K562 (cell line): Measurements from ENCODE around the gene CRYBA1. TPM values are rescaled to one million over a fixed set of nuclear protein-coding genes. Genes with fewer than 3 reads are reported as not detected.

Experiments
- ARID2 ChIP-seq: fragments of 450-650 bp; IDR thresholded peaks from 2 replicates; pipeline ENCODE4 v1.6.1; 2017; ENCODE audit warnings: antibody characterized with exemption, mild to moderate bottlenecking
- ELF4 ChIP-seq: fragments of 450-650 bp; formaldehyde crosslinking; IDR thresholded peaks from 2 replicates; pipeline ENCODE4 v1.4.0; 2022; ENCODE audit warnings: missing genetic modification characterization
- FUS ChIP-seq: fragments of 200-400 bp; formaldehyde crosslinking; optimal IDR thresholded peaks from 2 replicates; pipeline ENCODE3; 2017; ENCODE audit warnings: low read depth, low read length
- GABPA ChIP-seq: fragments of 200-800 bp; sonication (Bioruptor generic); conservative IDR thresholded peaks from 2 replicates; pipeline ENCODE4 v1.6.1; 2016; ENCODE audit warnings: low read depth, missing genetic modification characterization, missing compliant biosample characterization
- KDM2B ChIP-seq: fragments of 250-450 bp; sonication (Bioruptor Pico); IDR thresholded peaks from 2 replicates; pipeline ENCODE4 v1.8.0; 2021; ENCODE audit warnings: mild to moderate bottlenecking, moderate library complexity
- NCOR1 ChIP-seq: fragments of 450-650 bp; IDR thresholded peaks from 2 replicates; pipeline ENCODE4 v1.6.1; 2016; ENCODE audit warnings: mild to moderate bottlenecking, moderate library complexity
- NFATC3 ChIP-seq: fragments of 450-650 bp; IDR thresholded peaks from 2 replicates; pipeline ENCODE4 v1.6.1; 2017; ENCODE audit warnings: mild to moderate bottlenecking
- PCBP2 ChIP-seq: fragments of 200-400 bp; formaldehyde crosslinking; IDR thresholded peaks from 2 replicates; pipeline ENCODE4 v1.6.1; 2018; ENCODE audit warnings: low read length, low read depth, mild to moderate bottlenecking, moderate library complexity; ENCODE audit not compliant: poor library complexity, severe bottlenecking
- POLR2B ChIP-seq: fragments of 450-650 bp; IDR thresholded peaks from 2 replicates; pipeline ENCODE4 v1.6.1; 2018; ENCODE audit warnings: low read depth; ENCODE audit not compliant: partially characterized antibody
- RAD21 ChIP-seq, 2 experiments: fragments of 250-450 bp in 1 of 2; fragments of 450-650 bp in 1 of 2; sonication (Bioruptor Pico) in 1 of 2; formaldehyde crosslinking in 1 of 2; IDR thresholded peaks in 1 of 2; conservative IDR thresholded peaks in 1 of 2; 2 replicates each; pipeline versions ENCODE4 v1.4.0 to v1.8.0; 2020 to 2022; ENCODE audit warnings: mild to moderate bottlenecking in 2 of 2, moderate library complexity in 1 of 2
- TAF9B ChIP-seq: fragments of 450-650 bp; IDR thresholded peaks from 2 replicates; pipeline ENCODE4 v1.6.1; 2018; ENCODE audit warnings: mild to moderate bottlenecking; ENCODE audit not compliant: partially characterized antibody
- ZFP36 ChIP-seq: fragments of 150-350 bp; IDR thresholded peaks from 2 replicates; pipeline ENCODE4 v1.6.1; 2018; ENCODE audit warnings: low read length, low read depth; ENCODE audit not compliant: partially characterized antibody
- ZKSCAN8 ChIP-seq: fragments of 200-800 bp; sonication (Bioruptor generic); IDR thresholded peaks from 2 replicates; pipeline ENCODE4 v1.6.1; 2016; ENCODE audit warnings: missing genetic modification characterization, missing compliant biosample characterization
- ZNF174 ChIP-seq: fragments of 250-450 bp; sonication (Bioruptor Pico); IDR thresholded peaks from 2 replicates; pipeline ENCODE4 v1.4.0; 2020; ENCODE audit warnings: mild to moderate bottlenecking
- ZNF354B ChIP-seq: fragments of 250-450 bp; sonication (Bioruptor Pico); IDR thresholded peaks from 2 replicates; pipeline ENCODE4 v1.4.0; 2020
- ZNF780A ChIP-seq: fragments of 250-450 bp; sonication (Bioruptor Pico); IDR thresholded peaks from 2 replicates; pipeline ENCODE4 v1.5.0; 2021; ENCODE audit warnings: mild to moderate bottlenecking
- ZZZ3 ChIP-seq: fragments of 450-650 bp; IDR thresholded peaks from 2 replicates; pipeline ENCODE4 v1.6.1; 2016; ENCODE audit warnings: antibody characterized with exemption, mild to moderate bottlenecking, moderate library complexity
- polyA plus RNA-seq, 8 experiments: library from polyadenylated mRNA; depleted of rRNA in 4 of 8; stranded (reverse) in 5 of 8; unstranded in 3 of 8; fragments of >200 nt; fragmentation: Nextera tagmentation in 2 of 8; fragmentation: Illumina TruSeq in 1 of 8; extraction: Ambion mirVana in 2 of 8; extraction: Trizol in 1 of 8; gene quantifications; 2 replicates each; pipeline versions ENCODE4 v1.2.1 to v1.2.3, GENCODE V29; 2011 to 2014; ENCODE audit warnings: inconsistent platforms in 1 of 8, missing spikeins in 1 of 8
- total RNA-seq, 7 experiments: library from RNA; depleted of rRNA in 6 of 7; stranded (reverse); fragments of >200 nt in 6 of 7; fragmentation: Illumina TruSeq in 2 of 7; extraction: Trizol in 2 of 7; gene quantifications; 2 replicates each; pipeline versions ENCODE4 v1.2.1 to v1.2.3, GENCODE V29; 2011 to 2021; ENCODE audit warnings: low replicate concordance in 1 of 7
- TF ChIP-seq, protein P1 (sequence below): fragments of 250-450 bp; sonication (Bioruptor Pico); IDR thresholded peaks from 2 replicates; pipeline ENCODE4 v1.4.0; 2020; ENCODE audit warnings: mild to moderate bottlenecking, moderate library complexity
- TF ChIP-seq, protein P2 (sequence below): fragments of 250-450 bp; sonication (Bioruptor Pico); IDR thresholded peaks from 2 replicates; pipeline ENCODE4 v1.8.0; 2021; ENCODE audit warnings: borderline replicate concordance, mild to moderate bottlenecking, moderate library complexity; ENCODE audit not compliant: poor library complexity, severe bottlenecking
- TF ChIP-seq, protein P3 (sequence below), 2 experiments: fragments of 450-650 bp; IDR thresholded peaks; 2 replicates each; pipeline ENCODE4 v1.6.1; 2016
- TF ChIP-seq, protein P4 (sequence below): sonication (generic); formaldehyde crosslinking; IDR thresholded peaks from 2 replicates; pipeline ENCODE4 v1.8.0; 2022; ENCODE audit warnings: mild to moderate bottlenecking, missing genetic modification reagents, borderline replicate concordance

The CRYBA1 gene
- total and polyA plus RNA-seq, 9 of the 15 experiments (the other 6 are each of a cell fraction or from before 2014, with no cell fraction given), result not detected

DNA sequence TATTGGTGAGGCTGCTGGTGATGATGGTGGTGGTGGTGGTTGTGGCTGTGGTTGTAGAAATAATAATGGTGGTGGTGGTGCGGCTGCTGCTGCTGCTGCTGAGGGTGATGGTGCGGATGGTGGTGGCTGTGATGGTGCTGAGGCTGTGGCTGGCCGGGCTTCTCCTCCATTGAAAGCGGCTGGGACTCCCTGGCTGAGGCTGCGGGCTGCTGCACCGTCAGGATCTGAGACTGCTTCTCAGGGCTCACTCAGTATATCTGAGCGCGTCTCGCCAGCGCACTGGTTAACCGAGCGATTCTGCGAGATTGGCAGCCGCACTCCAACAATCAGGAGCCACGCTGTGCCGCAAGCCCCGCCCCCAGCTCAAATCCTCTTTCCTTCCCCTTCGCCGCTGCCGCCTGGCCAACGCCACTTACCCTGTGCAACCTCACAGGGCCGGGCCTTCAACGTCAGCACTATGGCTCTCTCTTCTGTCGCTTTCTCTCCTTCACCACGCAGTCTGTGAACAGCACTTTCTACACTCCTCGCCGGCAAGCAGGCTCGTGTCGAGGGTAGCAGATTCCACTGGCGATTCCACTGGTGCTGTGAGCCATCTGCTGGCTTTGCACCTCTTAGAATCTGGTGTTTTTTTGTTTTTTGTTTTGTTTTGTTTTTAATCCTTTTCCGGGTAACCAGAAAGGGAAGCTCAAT is 47.4 kb downstream of the CRYBA1 start, which contains the start of gene NUFIP2 (continued):
- TF ChIP-seq, protein P1, sequence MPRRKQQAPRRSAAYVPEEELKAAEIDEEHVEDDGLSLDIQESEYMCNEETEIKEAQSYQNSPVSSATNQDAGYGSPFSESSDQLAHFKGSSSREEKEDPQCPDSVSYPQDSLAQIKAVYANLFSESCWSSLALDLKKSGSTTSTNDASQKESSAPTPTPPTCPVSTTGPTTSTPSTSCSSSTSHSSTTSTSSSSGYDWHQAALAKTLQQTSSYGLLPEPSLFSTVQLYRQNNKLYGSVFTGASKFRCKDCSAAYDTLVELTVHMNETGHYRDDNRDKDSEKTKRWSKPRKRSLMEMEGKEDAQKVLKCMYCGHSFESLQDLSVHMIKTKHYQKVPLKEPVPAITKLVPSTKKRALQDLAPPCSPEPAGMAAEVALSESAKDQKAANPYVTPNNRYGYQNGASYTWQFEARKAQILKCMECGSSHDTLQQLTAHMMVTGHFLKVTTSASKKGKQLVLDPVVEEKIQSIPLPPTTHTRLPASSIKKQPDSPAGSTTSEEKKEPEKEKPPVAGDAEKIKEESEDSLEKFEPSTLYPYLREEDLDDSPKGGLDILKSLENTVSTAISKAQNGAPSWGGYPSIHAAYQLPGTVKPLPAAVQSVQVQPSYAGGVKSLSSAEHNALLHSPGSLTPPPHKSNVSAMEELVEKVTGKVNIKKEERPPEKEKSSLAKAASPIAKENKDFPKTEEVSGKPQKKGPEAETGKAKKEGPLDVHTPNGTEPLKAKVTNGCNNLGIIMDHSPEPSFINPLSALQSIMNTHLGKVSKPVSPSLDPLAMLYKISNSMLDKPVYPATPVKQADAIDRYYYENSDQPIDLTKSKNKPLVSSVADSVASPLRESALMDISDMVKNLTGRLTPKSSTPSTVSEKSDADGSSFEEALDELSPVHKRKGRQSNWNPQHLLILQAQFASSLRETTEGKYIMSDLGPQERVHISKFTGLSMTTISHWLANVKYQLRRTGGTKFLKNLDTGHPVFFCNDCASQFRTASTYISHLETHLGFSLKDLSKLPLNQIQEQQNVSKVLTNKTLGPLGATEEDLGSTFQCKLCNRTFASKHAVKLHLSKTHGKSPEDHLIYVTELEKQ, result no peak
- TF ChIP-seq, protein P2, sequence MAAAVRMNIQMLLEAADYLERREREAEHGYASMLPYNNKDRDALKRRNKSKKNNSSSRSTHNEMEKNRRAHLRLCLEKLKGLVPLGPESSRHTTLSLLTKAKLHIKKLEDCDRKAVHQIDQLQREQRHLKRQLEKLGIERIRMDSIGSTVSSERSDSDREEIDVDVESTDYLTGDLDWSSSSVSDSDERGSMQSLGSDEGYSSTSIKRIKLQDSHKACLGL (CRISPR knock-in tag), result no peak
- TF ChIP-seq ZFP36, result no peak
- no peak for TF ChIP-seq ZKSCAN8
- TF ChIP-seq GABPA (tag), result peak; percentile 74
- TF ChIP-seq, protein P3, sequence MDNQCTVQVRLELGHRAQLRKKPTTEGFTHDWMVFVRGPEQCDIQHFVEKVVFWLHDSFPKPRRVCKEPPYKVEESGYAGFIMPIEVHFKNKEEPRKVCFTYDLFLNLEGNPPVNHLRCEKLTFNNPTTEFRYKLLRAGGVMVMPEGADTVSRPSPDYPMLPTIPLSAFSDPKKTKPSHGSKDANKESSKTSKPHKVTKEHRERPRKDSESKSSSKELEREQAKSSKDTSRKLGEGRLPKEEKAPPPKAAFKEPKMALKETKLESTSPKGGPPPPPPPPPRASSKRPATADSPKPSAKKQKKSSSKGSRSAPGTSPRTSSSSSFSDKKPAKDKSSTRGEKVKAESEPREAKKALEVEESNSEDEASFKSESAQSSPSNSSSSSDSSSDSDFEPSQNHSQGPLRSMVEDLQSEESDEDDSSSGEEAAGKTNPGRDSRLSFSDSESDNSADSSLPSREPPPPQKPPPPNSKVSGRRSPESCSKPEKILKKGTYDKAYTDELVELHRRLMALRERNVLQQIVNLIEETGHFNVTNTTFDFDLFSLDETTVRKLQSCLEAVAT (IDR thresholded peaks at IDR 0.05), result peak; percentile 94 to 97
- no peak; the same call in 1 of the 2 replicates for TF ChIP-seq ZZZ3
- peak; percentile 29; the same call in 1 of the 2 replicates for TF ChIP-seq NCOR1
- no peak for TF ChIP-seq ZNF780A
- TF ChIP-seq PCBP2, result no peak
- TF ChIP-seq ZNF354B (CRISPR knock-in tag), result no peak
- 0 out of 4 replicates have a peak, but pooled peaks of 1 of the 2 experiments have one; percentile 13 for TF ChIP-seq RAD21 (CRISPR knock-in tag; conservative IDR thresholded peaks at IDR 0.05 in 1 of 2, IDR thresholded peaks at IDR 0.05 in 1 of 2)
- TF ChIP-seq KDM2B (CRISPR knock-in tag), result 0 out of 2 replicates have a peak, but pooled peaks have one; percentile 24
- TF ChIP-seq, protein P4, sequence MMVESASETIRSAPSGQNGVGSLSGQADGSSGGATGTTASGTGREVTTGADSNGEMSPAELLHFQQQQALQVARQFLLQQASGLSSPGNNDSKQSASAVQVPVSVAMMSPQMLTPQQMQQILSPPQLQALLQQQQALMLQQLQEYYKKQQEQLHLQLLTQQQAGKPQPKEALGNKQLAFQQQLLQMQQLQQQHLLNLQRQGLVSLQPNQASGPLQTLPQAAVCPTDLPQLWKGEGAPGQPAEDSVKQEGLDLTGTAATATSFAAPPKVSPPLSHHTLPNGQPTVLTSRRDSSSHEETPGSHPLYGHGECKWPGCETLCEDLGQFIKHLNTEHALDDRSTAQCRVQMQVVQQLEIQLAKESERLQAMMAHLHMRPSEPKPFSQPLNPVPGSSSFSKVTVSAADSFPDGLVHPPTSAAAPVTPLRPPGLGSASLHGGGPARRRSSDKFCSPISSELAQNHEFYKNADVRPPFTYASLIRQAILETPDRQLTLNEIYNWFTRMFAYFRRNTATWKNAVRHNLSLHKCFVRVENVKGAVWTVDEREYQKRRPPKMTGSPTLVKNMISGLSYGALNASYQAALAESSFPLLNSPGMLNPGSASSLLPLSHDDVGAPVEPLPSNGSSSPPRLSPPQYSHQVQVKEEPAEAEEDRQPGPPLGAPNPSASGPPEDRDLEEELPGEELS (CRISPR knock-in tag), result no peak
- TF ChIP-seq POLR2B, result peak; percentile 99
- TF ChIP-seq NFATC3, result no peak
- peak; percentile 88 for TF ChIP-seq ELF4 (CRISPR knock-in tag)
- TF ChIP-seq FUS, result no peak
- no peak for TF ChIP-seq ZNF174 (CRISPR knock-in tag)
- TF ChIP-seq ARID2, result no peak
- TF ChIP-seq TAF9B, result peak; percentile 97
